Muscle layer of duodenum (tissue), 2 donors: ENCODE measurements around the gene WNT3A.
A peak's percentile ranks its signal among the peaks of the same experiment; 100 is the strongest.

Experiments used
- H3K27ac ChIP-seq: one replicate; pipeline ENCODE4 v1.7.0; 2013; ENCODE audit warnings: mild to moderate bottlenecking, low read length
- H3K27me3 ChIP-seq: one replicate; pipeline ENCODE4 v1.7.0; 2013; ENCODE audit warnings: low read depth, mild to moderate bottlenecking, control low read depth, low read length
- H3K36me3 ChIP-seq, 2 donors: one replicate each; pipeline ENCODE4 v1.7.0; 2013; ENCODE audit warnings: low read length in 2 of 2, control low read depth in 1 of 2, mild to moderate bottlenecking in 1 of 2; ENCODE audit not compliant: insufficient read depth in 2 of 2, control insufficient read depth in 1 of 2
- H3K4me1 ChIP-seq, 2 donors: one replicate each; pipeline ENCODE4 v1.7.0; 2013; ENCODE audit warnings: low read length in 2 of 2, mild to moderate bottlenecking in 2 of 2, control low read depth in 1 of 2, moderate library complexity in 1 of 2; ENCODE audit not compliant: insufficient read depth in 2 of 2, control insufficient read depth in 1 of 2
- H3K4me3 ChIP-seq, 2 donors: one replicate each; pipeline ENCODE4 v1.7.0; 2013; ENCODE audit warnings: low read length in 2 of 2, low read depth in 1 of 2, mild to moderate bottlenecking in 1 of 2
- H3K9me3 ChIP-seq, 2 donors: one replicate each; pipeline ENCODE4 v1.7.0; 2013; ENCODE audit warnings: low read length in 2 of 2, control low read depth in 1 of 2, mild to moderate bottlenecking in 1 of 2; ENCODE audit not compliant: control insufficient read depth in 1 of 2
- donor health status: healthy.

Gene WNT3A

DNA sequence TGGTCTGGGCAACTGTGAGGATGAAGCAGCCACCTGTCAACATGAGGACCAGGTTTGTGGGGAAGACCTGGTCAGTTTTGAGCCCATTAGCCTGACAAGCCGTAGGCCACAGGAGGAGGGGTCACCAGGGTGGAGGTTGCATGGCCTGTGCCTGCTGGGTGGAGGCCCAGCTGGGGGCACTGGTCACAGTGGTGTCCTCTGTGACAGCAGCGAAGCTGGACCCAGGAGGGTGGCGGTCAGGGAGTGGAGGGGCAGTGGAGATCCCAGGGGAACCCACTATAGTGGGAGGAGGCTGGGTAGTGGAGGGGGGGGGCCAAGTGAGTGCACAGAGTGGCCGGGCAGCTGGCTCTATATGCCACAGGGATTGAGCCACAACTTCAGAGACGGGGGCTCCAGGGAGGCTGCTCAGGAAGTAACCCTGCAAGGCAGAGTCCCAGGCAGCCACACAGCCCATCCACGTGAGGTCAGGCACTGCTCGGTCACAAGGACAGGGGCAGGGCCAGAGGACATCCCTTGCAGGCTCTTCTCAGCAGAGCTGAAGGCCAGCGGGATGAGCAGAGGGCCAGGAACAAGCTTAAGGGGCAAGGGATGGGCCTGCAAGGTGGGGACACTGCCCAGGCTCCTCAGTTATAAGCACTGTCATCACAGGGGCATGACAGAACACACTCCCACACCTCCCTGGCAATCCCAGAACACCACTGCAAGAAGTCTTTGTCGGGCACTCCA lies 98.6 kb downstream of the WNT3A start:
- Histone ChIP-seq H3K4me3 (no peak overlapping the region), H3K27ac (no peak overlapping the region), H3K9me3 (no peaks in the 10 kb centered on the region), H3K36me3 (peaks cover 8 to 34% of the 10 kb centered on the region in 2 donors), H3K4me1 (peaks cover 0 to 48% of the 10 kb centered on the region in 2 donors), H3K27me3 (no peaks in the 10 kb centered on the region)

DNA sequence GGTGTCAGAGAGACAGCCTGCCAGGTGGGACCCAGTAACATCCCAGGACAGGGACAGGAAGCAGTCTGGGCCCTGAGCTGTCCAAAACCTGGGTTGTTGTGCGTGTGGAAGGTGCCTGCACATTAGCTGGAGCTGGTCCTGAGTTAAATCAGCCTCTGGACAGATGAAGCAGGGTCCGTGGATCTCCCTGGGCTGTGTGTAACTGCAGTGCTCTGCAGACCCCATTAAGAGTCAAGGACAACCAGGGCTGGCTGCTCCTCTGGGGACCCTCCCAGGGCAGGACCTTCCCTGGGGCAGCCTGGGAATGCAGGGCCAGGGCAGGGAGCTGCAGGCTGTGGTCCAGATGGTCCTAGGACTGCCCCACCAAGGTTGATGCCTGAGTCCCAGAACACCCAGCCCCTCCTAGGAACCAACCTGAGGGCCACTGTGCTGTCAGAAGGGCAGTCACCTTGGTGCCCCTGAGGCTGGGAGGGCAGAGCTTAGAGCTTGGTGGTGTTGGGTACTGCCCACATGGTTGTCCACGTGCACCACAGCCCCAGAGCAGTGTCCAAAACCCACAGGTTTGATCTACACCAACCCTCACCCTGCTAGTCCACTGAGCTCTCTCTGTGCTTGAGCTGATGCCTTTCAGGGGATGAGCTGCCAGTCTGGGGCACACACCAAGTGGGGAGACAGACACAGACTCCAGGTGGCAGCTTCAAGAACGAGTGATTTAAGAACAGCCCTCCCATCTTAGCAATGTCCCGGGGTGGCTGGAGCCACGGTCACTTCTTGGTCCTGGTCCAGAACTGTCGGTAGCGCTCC lies 99.4 kb downstream of the WNT3A start:
- no peaks in the 10 kb centered on the region for H3K27me3 ChIP-seq
- H3K36me3 ChIP-seq, result peaks cover 3 to 29% of the 10 kb centered on the region in 2 donors
- H3K27ac ChIP-seq, result no peak overlapping the region
- H3K4me1 ChIP-seq, result peaks cover 0 to 45% of the 10 kb centered on the region in 2 donors
- H3K9me3 ChIP-seq, result no peaks in the 10 kb centered on the region
- no peak overlapping the region for H3K4me3 ChIP-seq

DNA sequence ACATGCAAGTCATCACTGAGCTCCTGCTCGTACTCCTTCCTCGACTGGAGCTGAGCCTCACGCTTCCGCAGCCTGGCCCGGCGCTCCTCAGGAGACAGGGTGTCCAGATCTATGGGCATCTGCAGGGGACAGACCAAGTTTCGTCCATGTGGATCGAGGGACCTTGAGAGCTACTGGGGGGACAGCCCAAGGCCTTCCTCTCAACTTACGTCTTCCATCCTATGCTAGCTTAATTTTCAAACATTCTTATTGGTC lies 99.9 kb downstream of the WNT3A start:
- Histone ChIP-seq H3K9me3 (no peaks in the 10 kb centered on the region), H3K4me3 (no peak overlapping the region), H3K27ac (no peak overlapping the region), H3K36me3 (peaks cover 3 to 26% of the 10 kb centered on the region in 2 donors), H3K4me1 (peaks cover 0 to 39% of the 10 kb centered on the region in 2 donors), H3K27me3 (no peaks in the 10 kb centered on the region)

DNA sequence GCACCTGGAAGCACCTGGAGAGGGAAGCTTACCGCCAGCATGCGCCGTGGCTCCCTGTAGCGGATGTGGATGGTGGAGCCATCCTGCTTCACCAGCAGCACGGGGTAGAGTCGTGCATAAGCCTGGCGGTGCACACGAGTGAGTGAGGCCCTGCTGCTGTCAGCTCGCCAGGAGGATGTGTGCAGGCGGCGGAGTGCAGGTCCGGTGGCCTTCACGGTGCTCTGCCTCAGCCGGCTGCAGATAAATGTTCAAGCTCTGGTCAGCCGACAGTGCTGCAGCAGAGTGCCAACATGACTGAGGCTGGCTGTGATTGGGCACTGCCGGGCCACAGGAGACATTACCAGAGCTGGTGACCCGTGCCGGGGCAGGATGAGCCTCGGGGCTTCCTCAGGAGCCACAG lies 100.8 kb downstream of the WNT3A start:
- H3K27ac ChIP-seq, result no peak overlapping the region

DNA sequence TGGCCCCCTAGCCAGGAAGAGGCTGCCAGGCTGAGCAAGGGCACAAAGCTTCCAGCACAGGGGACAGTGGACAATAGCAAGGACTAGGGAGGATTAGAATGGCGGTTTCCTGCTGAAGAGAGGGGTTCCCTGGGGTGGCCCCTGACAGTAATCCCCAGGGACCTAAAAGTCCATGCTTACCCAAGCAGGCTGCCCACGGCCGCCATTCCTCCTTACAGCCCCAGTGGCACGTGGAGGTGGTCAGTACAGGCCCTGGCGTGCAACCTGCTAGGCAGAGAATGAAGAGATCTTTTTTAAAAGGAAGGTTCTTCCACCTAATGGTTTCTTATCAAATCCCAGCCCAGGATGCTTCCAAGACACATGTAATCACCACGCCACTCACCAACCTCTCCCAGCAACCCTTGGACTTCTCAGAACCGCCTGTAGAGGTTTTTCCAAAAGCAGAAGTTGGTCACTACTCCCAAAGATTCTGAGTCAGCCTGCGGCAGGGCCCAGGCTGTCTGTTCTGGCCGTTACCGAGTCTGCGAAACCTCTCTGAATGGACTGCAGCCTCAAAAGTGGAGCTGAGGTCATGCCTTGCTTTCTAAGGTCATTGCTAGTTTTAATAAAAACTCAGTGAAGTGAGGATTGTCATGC lies 101.4 kb downstream of the WNT3A start:
- H3K4me3 ChIP-seq, result peak overlapping the region; percentile 93 to 96
- peaks cover 0 to 31% of the 10 kb centered on the region in 2 donors for H3K4me1 ChIP-seq
- H3K36me3 ChIP-seq, result peaks cover 3 to 26% of the 10 kb centered on the region in 2 donors
- H3K27me3 ChIP-seq, result no peaks in the 10 kb centered on the region
- no peaks in the 10 kb centered on the region for H3K9me3 ChIP-seq
- peak overlapping the region; percentile 94 for H3K27ac ChIP-seq

More for the DNA sequence above, 100.8 kb downstream of the WNT3A start:
- Histone ChIP-seq H3K4me1 (peaks cover 0 to 31% of the 10 kb centered on the region in 2 donors), H3K4me3 (peak overlapping the region in 1 of 2 donors; percentile 96), H3K9me3 (no peaks in the 10 kb centered on the region), H3K27me3 (no peaks in the 10 kb centered on the region), H3K36me3 (peaks cover 3 to 26% of the 10 kb centered on the region in 2 donors)

DNA sequence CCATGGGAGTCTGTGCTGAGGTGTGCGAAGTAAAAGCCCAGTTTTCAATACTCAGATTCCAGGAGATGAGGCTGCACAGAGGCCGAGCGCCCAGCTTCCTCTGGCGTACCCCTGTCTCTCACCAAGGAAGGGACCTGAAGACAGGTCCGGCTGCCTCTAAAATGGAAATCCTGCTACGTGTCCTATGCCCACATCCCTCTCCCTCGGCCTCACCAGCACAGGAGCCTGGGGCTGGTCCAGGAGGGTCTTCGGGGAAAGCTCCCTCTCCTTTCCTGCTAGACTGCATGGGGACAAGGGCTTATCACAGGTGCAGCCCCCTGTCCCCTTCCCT lies 101.9 kb downstream of the WNT3A start:
- peak overlapping the region; percentile 93 to 96 for H3K4me3 ChIP-seq

DNA sequence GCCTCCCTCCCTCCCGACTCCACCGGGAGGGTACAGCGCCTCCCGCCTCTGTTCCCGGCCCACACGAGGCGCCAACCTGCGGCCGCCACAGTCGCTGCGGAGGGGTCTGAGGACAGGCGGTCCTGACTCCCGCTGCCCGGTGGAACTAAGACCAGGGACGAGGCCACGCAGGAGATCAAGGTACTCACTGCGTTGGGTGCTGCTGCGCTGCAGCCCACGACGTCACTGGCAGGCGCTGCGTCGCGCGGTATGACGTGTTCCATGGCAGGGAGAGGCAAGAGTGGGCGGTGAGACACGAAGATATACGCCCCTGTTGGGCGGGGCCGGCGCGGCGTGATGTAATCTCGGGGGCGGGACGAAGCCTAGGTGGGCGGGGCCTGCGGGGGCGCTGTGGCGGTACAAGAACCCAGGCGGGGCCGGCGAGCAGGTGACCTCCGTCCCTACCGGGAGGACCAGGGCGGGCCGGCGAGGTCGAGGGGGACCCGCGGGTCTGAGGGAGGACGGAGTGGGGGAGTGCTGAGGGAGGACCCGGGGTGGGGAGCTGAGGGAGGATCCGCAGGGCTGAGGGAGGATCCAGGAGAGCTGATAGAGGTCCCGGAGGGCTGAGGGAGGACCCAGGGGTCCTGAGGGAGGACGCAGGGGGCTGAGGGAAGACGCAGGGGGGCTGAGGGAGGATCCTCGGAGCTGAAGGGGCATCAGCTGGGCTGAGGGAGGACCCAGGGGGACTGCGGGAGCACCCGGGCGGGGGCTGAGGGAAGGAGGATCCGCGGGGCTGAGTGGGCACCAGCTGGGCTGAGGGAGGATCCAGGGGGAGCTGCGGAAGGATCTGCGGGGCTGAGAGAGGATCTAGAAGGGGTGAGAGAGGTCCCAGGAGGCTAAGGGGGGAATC lies 102.5 kb downstream of the WNT3A start, which contains the start of gene MRPL55:
Gene MRPL55, minus strand, starts transcription at position 227 of the 889 bp plus-strand sequence. CDS start 1,039 bp downstream, outside the sequence.
- Histone ChIP-seq H3K27me3 (no peaks in the 10 kb centered on the region), H3K27ac (peak within 1 kb of the TSS; percentile 94), H3K4me3 (peak within 1 kb of the TSS; percentile 93 to 96), H3K36me3 (peaks cover 3 to 26% of the 10 kb centered on the region in 2 donors), H3K4me1 (peaks cover 0 to 22% of the 10 kb centered on the region in 2 donors), H3K9me3 (no peaks in the 10 kb centered on the region)

More for the DNA sequence above, 101.9 kb downstream of the WNT3A start:
- no peaks in the 10 kb centered on the region for H3K27me3 ChIP-seq
- H3K27ac ChIP-seq, result peak overlapping the region; percentile 94
- H3K9me3 ChIP-seq, result no peaks in the 10 kb centered on the region
- H3K4me1 ChIP-seq, result peaks cover 0 to 28% of the 10 kb centered on the region in 2 donors
- H3K36me3 ChIP-seq, result peaks cover 3 to 26% of the 10 kb centered on the region in 2 donors

DNA sequence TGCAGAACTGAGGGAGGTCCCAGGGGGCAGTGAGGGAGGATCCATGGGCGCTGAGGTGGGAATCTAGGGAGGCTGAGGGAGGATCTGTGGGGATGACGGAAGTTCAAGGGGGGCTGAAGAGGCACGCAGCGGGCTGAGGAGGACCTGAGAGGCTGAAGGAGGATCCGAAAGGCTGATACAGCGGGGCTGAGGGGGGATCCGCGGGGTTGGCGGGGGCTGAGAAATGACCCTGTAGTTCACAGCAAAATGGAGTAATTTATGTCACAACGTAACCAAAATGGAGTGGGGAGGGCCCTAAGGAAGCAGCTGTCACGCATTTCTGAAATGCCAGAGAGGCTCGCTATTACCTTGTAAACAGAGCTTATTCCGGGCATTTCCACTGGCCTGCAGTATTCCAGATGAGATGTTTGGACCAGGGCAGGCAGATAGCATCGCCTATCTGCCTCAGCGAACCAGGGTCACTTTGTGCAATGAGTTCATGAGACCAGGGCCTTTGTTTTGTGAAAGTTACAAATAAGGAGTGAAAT lies 103.2 kb downstream of the WNT3A start:
- Histone ChIP-seq H3K36me3 (peaks cover 3 to 26% of the 10 kb centered on the region in 2 donors), H3K27me3 (no peaks in the 10 kb centered on the region), H3K4me1 (peaks cover 0 to 18% of the 10 kb centered on the region in 2 donors), H3K4me3 (peak overlapping the region; percentile 82 to 96), H3K9me3 (no peaks in the 10 kb centered on the region), H3K27ac (peak overlapping the region; percentile 94)

DNA sequence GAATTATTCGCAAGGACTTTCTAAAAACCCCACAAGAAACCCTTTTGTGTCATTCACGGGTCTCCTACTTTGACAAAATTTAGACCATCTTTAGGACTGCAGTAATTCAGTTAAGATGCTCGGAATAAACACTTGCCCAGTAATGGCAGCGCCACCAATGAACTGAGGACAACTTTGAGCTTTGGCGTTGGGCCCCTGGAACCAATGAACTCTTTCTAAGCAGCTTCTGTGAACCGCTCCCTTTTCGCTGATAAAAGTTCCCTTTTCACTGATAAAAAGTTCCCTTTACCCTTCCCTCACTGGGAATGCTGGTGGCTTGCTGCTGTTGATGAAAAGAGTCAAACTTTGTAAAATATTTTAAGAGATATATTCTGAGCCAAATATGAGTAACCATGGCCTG lies 103.8 kb downstream of the WNT3A start:
- H3K9me3 ChIP-seq, result no peaks in the 10 kb centered on the region
- peak overlapping the region; percentile 94 for H3K27ac ChIP-seq
- H3K27me3 ChIP-seq, result no peaks in the 10 kb centered on the region
- H3K4me1 ChIP-seq, result peaks cover 0 to 18% of the 10 kb centered on the region in 2 donors
- H3K36me3 ChIP-seq, result peaks cover 3 to 25% of the 10 kb centered on the region in 2 donors
- H3K4me3 ChIP-seq, result peak overlapping the region; percentile 82 to 96
